IMR-90 (cell line): ENCODE measurements around the gene EEPD1.

ENCODE experiments used
- BHLHE40 ChIP-seq: fragments of 150-350 bp; IDR thresholded peaks from 2 replicates; pipeline ENCODE4 v1.6.1; 2016; ENCODE audit warnings: mild to moderate bottlenecking, low read depth, low read length
- CHD1 ChIP-seq: IDR thresholded peaks from 2 replicates; pipeline ENCODE4 v1.6.1; 2012; ENCODE audit warnings: low read depth, low read length, improper control_type of control experiment
- FOS ChIP-seq: fragments of 150-350 bp; IDR thresholded peaks from 2 replicates; pipeline ENCODE4 v1.6.1; 2016; ENCODE audit warnings: low read depth, low read length
- MAFK ChIP-seq: IDR thresholded peaks from 2 replicates; pipeline ENCODE4 v1.6.1; 2012; ENCODE audit warnings: low read depth, low read length, improper control_type of control experiment
- MXI1 ChIP-seq: IDR thresholded peaks from 2 replicates; pipeline ENCODE4 v1.6.1; 2012; ENCODE audit warnings: low read depth, mild to moderate bottlenecking, low read length, moderate library complexity, borderline replicate concordance
- POLR2A ChIP-seq: IDR thresholded peaks from 2 replicates; pipeline ENCODE4 v1.6.1; 2012; ENCODE audit warnings: mild to moderate bottlenecking, low read depth, low read length
- RAD21 ChIP-seq: IDR thresholded peaks from 2 replicates; pipeline ENCODE4 v1.6.1; 2012; ENCODE audit warnings: low read length, improper control_type of control experiment
- RFX5 ChIP-seq: IDR thresholded peaks from 2 replicates; pipeline ENCODE4 v1.8.0; 2012; ENCODE audit warnings: low read depth, mild to moderate bottlenecking, low read length, moderate library complexity
- SMC3 ChIP-seq: fragments of 150-350 bp; IDR thresholded peaks from 2 replicates; pipeline ENCODE4 v1.6.1; 2016; ENCODE audit warnings: low read depth, mild to moderate bottlenecking, antibody characterized with exemption, low read length, moderate library complexity
- TF ChIP-seq, protein P1 (sequence below): conservative IDR thresholded peaks from 2 replicates; pipeline ENCODE4 v1.5.1; 2012; ENCODE audit warnings: mild to moderate bottlenecking, low read depth, low read length, improper control_type of control experiment
- TF ChIP-seq, protein P2 (sequence below): fragments of 150-350 bp; IDR thresholded peaks from 2 replicates; pipeline ENCODE4 v1.6.1; 2016; ENCODE audit warnings: low read depth, mild to moderate bottlenecking, low read length, moderate library complexity, borderline replicate concordance
- TF ChIP-seq, protein P3 (sequence below): fragments of 150-350 bp; IDR thresholded peaks from 2 replicates; pipeline ENCODE4 v1.6.1; 2017; ENCODE audit warnings: mild to moderate bottlenecking, antibody characterized with exemption, low read length, low read depth

DNA sequence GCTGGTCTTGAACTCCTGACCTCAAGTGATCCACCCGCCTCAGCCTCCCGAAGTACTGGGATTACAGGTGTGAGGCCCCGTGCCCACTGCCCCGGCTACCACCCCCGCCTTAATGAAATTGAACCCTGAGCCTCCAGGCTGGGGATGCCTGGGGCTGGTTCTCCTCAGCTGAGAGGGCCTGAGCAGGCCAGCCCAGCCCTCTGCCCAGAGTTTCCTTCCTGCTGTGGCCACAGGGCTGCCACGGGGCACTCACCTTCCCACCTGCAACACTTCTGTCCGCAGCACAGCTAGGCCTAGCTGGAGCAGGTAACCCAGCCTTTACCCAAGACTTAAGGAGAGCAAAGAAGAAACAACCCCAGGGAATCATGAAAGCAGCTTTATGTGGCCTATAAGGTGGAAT, 158.5 kb downstream of the EEPD1 start:
- TF ChIP-seq, protein P1, sequence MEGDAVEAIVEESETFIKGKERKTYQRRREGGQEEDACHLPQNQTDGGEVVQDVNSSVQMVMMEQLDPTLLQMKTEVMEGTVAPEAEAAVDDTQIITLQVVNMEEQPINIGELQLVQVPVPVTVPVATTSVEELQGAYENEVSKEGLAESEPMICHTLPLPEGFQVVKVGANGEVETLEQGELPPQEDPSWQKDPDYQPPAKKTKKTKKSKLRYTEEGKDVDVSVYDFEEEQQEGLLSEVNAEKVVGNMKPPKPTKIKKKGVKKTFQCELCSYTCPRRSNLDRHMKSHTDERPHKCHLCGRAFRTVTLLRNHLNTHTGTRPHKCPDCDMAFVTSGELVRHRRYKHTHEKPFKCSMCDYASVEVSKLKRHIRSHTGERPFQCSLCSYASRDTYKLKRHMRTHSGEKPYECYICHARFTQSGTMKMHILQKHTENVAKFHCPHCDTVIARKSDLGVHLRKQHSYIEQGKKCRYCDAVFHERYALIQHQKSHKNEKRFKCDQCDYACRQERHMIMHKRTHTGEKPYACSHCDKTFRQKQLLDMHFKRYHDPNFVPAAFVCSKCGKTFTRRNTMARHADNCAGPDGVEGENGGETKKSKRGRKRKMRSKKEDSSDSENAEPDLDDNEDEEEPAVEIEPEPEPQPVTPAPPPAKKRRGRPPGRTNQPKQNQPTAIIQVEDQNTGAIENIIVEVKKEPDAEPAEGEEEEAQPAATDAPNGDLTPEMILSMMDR = no peak
- TF ChIP-seq RAD21 (no peak), MAFK (no peak), POLR2A (no peak), RFX5 (no peak), BHLHE40 (no peak), SMC3 (no peak), CHD1 (no peak), FOS (no peak), MXI1 (no peak)
- TF ChIP-seq, protein P2, sequence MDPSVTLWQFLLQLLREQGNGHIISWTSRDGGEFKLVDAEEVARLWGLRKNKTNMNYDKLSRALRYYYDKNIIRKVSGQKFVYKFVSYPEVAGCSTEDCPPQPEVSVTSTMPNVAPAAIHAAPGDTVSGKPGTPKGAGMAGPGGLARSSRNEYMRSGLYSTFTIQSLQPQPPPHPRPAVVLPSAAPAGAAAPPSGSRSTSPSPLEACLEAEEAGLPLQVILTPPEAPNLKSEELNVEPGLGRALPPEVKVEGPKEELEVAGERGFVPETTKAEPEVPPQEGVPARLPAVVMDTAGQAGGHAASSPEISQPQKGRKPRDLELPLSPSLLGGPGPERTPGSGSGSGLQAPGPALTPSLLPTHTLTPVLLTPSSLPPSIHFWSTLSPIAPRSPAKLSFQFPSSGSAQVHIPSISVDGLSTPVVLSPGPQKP = no peak
- TF ChIP-seq, protein P3, sequence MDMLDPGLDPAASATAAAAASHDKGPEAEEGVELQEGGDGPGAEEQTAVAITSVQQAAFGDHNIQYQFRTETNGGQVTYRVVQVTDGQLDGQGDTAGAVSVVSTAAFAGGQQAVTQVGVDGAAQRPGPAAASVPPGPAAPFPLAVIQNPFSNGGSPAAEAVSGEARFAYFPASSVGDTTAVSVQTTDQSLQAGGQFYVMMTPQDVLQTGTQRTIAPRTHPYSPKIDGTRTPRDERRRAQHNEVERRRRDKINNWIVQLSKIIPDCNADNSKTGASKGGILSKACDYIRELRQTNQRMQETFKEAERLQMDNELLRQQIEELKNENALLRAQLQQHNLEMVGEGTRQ = no peak
